ENCODE measurements around the gene RBM22. TPM values are rescaled to one million over a fixed set of nuclear protein-coding genes. Genes with fewer than 3 reads are reported as not detected.

RBM22 gene
- total and polyA plus RNA-seq, 2 of the 8 experiments (the other 6 are each of a cell fraction or from before 2014, with no cell fraction given): 20.8 to 33.9 TPM

- Histone ChIP-seq H3K4me3 (ENCODE audit: extremely low read depth in 1 of 4, insufficient read depth in 2 of 4, low read depth in 3 of 4, low read length in 4 of 4) (no peak overlapping the region), H3K23ac (ENCODE audit: insufficient read length) (no peak overlapping the region), H3K36me3 (ENCODE audit: control insufficient read depth in 2 of 4, insufficient read depth in 4 of 4, low read length in 3 of 4) (no peaks in the 10 kb centered on the region), H3K56ac (replicated peaks; ENCODE audit: insufficient read length, low read depth, low read length) (no peak overlapping the region), H3K14ac (ENCODE audit: insufficient read length) (no peak overlapping the region), H2AFZ (ENCODE audit: low read length) (no peak overlapping the region), H4K5ac (ENCODE audit: insufficient read length, low read depth, low read length) (no peak overlapping the region), H2BK12ac (ENCODE audit: low read depth, low read length) (no peak overlapping the region), H3K9ac (replicated peaks in 1 of 4; ENCODE audit: extremely low read depth in 1 of 4, low read depth in 3 of 4, low read length in 3 of 4) (no peak overlapping the region), H3K4me1 (replicated peaks in 1 of 4; ENCODE audit: control insufficient read depth in 3 of 4, insufficient read depth in 4 of 4, low read length in 3 of 4) (peaks cover 0 to 6% (median 4%) of the 10 kb centered on the region in 4 experiments; a peak in 4 of 7 replicates), H4K20me1 (replicated peaks in 1 of 2; ENCODE audit: control insufficient read depth in 1 of 2, insufficient read depth in 2 of 2, low read length in 2 of 2) (no peaks in the 10 kb centered on the region), H3K79me1 (ENCODE audit: low read depth, low read length) (no peaks in the 10 kb centered on the region), H2AK5ac (ENCODE audit: low read depth, low read length) (no peak overlapping the region), H3K27ac (ENCODE audit: low read depth, low read length) (no peak overlapping the region), H3K23me2 (ENCODE audit: low read depth, low read length) (no peaks in the 10 kb centered on the region), H2BK5ac (ENCODE audit: low read depth, low read length) (no peak overlapping the region), H3K27me3 (replicated peaks in 1 of 4; ENCODE audit: control insufficient read depth in 3 of 4, extremely low read depth in 1 of 4, insufficient read depth in 3 of 4, low read length in 3 of 4) (no peaks in the 10 kb centered on the region), H3K79me2 (ENCODE audit: control insufficient read depth in 1 of 2, insufficient read depth in 2 of 2, low read length in 2 of 2) (no peaks in the 10 kb centered on the region), H2BK20ac (ENCODE audit: low read length) (no peak overlapping the region), H3K18ac (ENCODE audit: extremely low read depth, low read length) (no peak overlapping the region), H3K4ac (replicated peaks; ENCODE audit: insufficient read length, low read depth, low read length) (no peak overlapping the region), H2BK15ac (ENCODE audit: low read length) (no peak overlapping the region), H2BK120ac (replicated peaks; ENCODE audit: low read depth, low read length) (no peak overlapping the region), H3K4me2 (ENCODE audit: insufficient read depth in 1 of 2, low read depth in 2 of 2, low read length in 2 of 2) (no peak overlapping the region), H4K91ac (replicated peaks; ENCODE audit: insufficient read length, low read length) (no peak overlapping the region), H4K8ac (ENCODE audit: extremely low read depth, insufficient read depth, low read length) (0 out of 2 replicates have a peak overlapping the region, but pooled peaks have one; percentile 15), H3K9me3 (ENCODE audit: insufficient read depth in 2 of 2, low read depth in 1 of 2, low read length in 1 of 2) (no peaks in the 10 kb centered on the region)
- WGBS, 2 experiments (ENCODE audit: extremely low coverage in 1 of 2, insufficient coverage in 1 of 2, insufficient read length in 1 of 2, insufficient replicate concordance in 2 of 2, low coverage in 1 of 2, low lambda C conversion rate in 2 of 2, missing lambda C conversion rate in 1 of 2): 93% methylated on average over 44 of the region's 46 CpGs; no CpG with 5 or more reads in 1 of the 2 experiments
- FAIRE-seq (no peak), DNase-seq (ENCODE audit: low read depth in 1 of 2, low spot score in 2 of 2) (no peak)
- CTCF ChIA-PET (ENCODE audit: partially characterized antibody): interaction anchor here (0.5 to 20.1 kb wide), 8 partner anchors 4 to 892 kb away, joined by 3 to 303 read pairs (median 9); partner anchors contain the start of genes MYOZ3 and SYNPO
- no peak for TF ChIP-seq SP1 (IDR thresholded peaks at IDR 0.05; ENCODE audit: low read depth, low read length)
- no peak for TF ChIP-seq BRCA1 (IDR thresholded peaks at IDR 0.05; ENCODE audit: low read depth, low read length)
- TF ChIP-seq POU5F1 (IDR thresholded peaks at IDR 0.05; ENCODE audit: low read depth, low read length): no peak
- no peak for TF ChIP-seq FOSL1 (IDR thresholded peaks at IDR 0.05; ENCODE audit: insufficient read depth, low read depth, low read length)
- TF ChIP-seq BCL11A (IDR thresholded peaks at IDR 0.05; ENCODE audit: low read depth in 2 of 2, low read length in 2 of 2): no peak
- TF ChIP-seq EGR1 (IDR thresholded peaks at IDR 0.05; ENCODE audit: borderline replicate concordance, low read depth, low read length): no peak
- TF ChIP-seq SP4 (IDR thresholded peaks at IDR 0.05; ENCODE audit: low read length): no peak
- TF ChIP-seq SAP30 (IDR thresholded peaks at IDR 0.05; ENCODE audit: insufficient read depth, insufficient replicate concordance, low read length): no peak
- TF ChIP-seq POLR2AphosphoS5 (IDR thresholded peaks at IDR 0.05; ENCODE audit: low read depth, low read length): no peak
- TF ChIP-seq JUN (IDR thresholded peaks at IDR 0.05; ENCODE audit: low read depth, low read length): no peak
- TF ChIP-seq CBX8 (IDR thresholded peaks at IDR 0.05; ENCODE audit: borderline replicate concordance, low read depth, low read length): no peak
- POLR2A ChIA-PET (ENCODE audit: partially characterized antibody): interaction anchor here (0.9 to 1.1 kb wide), 3 partner anchors 10 to 22 kb away, joined by 3 to 4 read pairs (median 3); no protein-coding TSS in a partner anchor
Observed at GRCh38 chr5:150649108-150650020, 51.5 kb downstream of the RBM22 start.

All from H1 (cell line).